ENCODE data around the gene NUSAP1. TPM values are rescaled to one million over a fixed set of nuclear protein-coding genes. Genes with fewer than 3 reads are reported as not detected.
"Not testable (repeated sequence)": the region's sequence is repeated elsewhere in the genome, so short reads cannot be mapped to it uniquely, and the experiment has no call there.

Gene NUSAP1
- total and polyA plus RNA-seq, 7 donors = 0.16 to 34.7 (median 5.4) TPM

- no peaks in the 10 kb centered on the region for H3K9me3 ChIP-seq
- H3K4me3 ChIP-seq = no peak overlapping the region
- intact Hi-C loops (cut with DNase I) = no loop called here
- H3K4me1 ChIP-seq = peaks cover 0 to 5% (median 2%) of the 10 kb centered on the region in 4 donors
- H3K36me3 ChIP-seq = no peaks in the 10 kb centered on the region
- no peaks in the 10 kb centered on the region for H3K27me3 ChIP-seq
- DNase-seq = no peak
- 92% methylated on average over 10 of the region's 10 CpGs for WGBS, 2 donors
- TF ChIP-seq CTCF (IDR thresholded peaks at IDR 0.05) (no peak), EP300 (IDR thresholded peaks at IDR 0.05) (no peak), POLR2AphosphoS5 (IDR thresholded peaks at IDR 0.05) (no peak), POLR2A (IDR thresholded peaks at IDR 0.05) (no peak)
- H3K27ac ChIP-seq = no peak overlapping the region
Measured at GRCh38 chr15:41350057-41350717, 17.5 kb downstream of the NUSAP1 start.

DNA sequence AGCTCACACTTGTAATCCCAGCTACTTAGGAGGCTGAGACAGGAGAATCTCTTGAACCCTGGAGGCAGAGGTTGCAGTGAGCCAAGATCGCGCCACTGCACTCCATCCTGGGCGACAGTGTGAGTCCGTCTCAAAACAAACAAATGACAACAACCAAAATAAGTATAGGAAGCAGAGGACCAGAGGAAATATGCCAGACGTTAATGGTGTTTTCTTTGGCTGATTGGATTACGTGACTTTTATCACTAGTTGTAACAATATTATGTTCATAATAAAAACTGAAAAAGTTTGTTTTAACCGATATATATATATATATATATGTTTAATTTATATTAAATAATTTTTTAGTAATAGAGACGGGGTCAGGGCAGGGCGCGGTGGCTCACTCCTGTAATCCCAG lies 21.7 kb downstream of the NUSAP1 start:
- TF ChIP-seq EP300 (IDR thresholded peaks at IDR 0.05) (no peak), POLR2A (IDR thresholded peaks at IDR 0.05) (no peak), CTCF (IDR thresholded peaks at IDR 0.05) (no peak), POLR2AphosphoS5 (IDR thresholded peaks at IDR 0.05) (no peak)
- DNase-seq = no peak
- H3K27ac ChIP-seq = no peak overlapping the region
- no peaks in the 10 kb centered on the region for H3K36me3 ChIP-seq
- intact Hi-C loops (cut with DNase I) = no loop called here
- WGBS, 2 donors = 95 to 96% methylated on average over 10 of the region's 10 CpGs
- H3K4me3 ChIP-seq = no peak overlapping the region
- H3K27me3 ChIP-seq = no peaks in the 10 kb centered on the region
- no peaks in the 10 kb centered on the region for H3K9me3 ChIP-seq
- peaks cover 0 to 5% (median 2%) of the 10 kb centered on the region in 4 donors for H3K4me1 ChIP-seq

GRCh38 chr15:41367418-41367817 lies 34.7 kb downstream of the NUSAP1 start:
- 94 to 97% methylated on average over 3 of the region's 3 CpGs for WGBS, 2 donors
- intact Hi-C loops (cut with DNase I) = no loop called here
- H3K27ac ChIP-seq = no peak overlapping the region
- DNase-seq = no peak
- TF ChIP-seq EP300 (IDR thresholded peaks at IDR 0.05) (no peak), CTCF (IDR thresholded peaks at IDR 0.05) (no peak), POLR2A (IDR thresholded peaks at IDR 0.05) (no peak), POLR2AphosphoS5 (IDR thresholded peaks at IDR 0.05) (no peak)
- H3K4me1 ChIP-seq = no peaks in the 10 kb centered on the region
- H3K36me3 ChIP-seq = no peaks in the 10 kb centered on the region
- no peak overlapping the region for H3K4me3 ChIP-seq
- no peaks in the 10 kb centered on the region for H3K27me3 ChIP-seq
- H3K9me3 ChIP-seq = no peaks in the 10 kb centered on the region

GRCh38 chr15:41377978-41378377 lies 45.3 kb downstream of the NUSAP1 start:
- H3K36me3 ChIP-seq = no peaks in the 10 kb centered on the region
- H3K27ac ChIP-seq = no peak overlapping the region
- H3K9me3 ChIP-seq = no peaks in the 10 kb centered on the region
- WGBS, 2 donors = 96 to 97% methylated on average over 4 of the region's 4 CpGs
- intact Hi-C loops (cut with DNase I) = no loop called here
- no peak for DNase-seq
- H3K27me3 ChIP-seq = no peaks in the 10 kb centered on the region
- H3K4me3 ChIP-seq = no peak overlapping the region
- no peak for TF ChIP-seq CTCF (IDR thresholded peaks at IDR 0.05)
- TF ChIP-seq POLR2AphosphoS5 (IDR thresholded peaks at IDR 0.05) = no peak
- no peak for TF ChIP-seq EP300 (IDR thresholded peaks at IDR 0.05)
- TF ChIP-seq POLR2A (IDR thresholded peaks at IDR 0.05) = no peak
- H3K4me1 ChIP-seq = no peaks in the 10 kb centered on the region

DNA sequence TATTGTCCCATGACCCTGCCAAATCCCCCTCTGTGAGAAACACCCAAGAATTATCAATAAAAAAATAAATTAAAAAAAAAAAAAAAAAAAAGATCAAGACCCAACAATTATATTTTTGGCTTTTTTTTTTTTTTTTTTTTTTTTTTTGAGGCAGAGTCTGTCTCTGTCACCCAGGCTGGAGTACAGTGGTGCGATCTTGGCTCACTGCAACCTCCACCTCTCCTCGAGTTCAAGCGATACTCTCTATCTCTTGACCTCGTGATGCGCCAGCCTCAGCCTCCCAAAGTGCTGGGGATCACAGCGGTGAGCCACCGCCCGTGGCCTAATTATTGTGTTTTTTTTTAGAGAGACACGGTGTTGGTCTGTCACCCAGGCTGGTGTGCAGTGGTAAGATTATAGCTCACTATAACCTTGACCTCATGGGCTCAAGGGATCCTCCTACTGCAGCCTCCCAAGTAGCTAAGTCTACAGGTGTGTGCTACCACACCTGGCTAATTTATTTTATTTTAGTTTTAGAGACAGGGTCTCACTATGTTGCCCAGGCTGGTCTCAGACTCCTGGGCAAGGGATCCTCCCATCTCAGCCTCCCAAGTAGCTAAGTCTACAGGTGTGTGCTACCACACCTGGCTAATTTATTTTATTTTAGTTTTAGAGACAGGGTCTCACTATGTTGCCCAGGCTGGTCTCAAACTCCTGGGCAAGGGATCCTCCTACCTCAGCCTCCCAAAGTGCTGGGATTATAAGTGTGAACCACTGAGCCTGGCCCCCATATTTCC lies 51.5 kb downstream of the NUSAP1 start:
- intact Hi-C loops (cut with DNase I) = not testable (repeated sequence)
- 96% methylated on average over 9 of the region's 9 CpGs for WGBS, 2 donors

More for the DNA sequence above, 51.5 kb downstream of the NUSAP1 start:
- not testable (repeated sequence) for H3K9me3 ChIP-seq, H3K27ac ChIP-seq, DNase-seq, H3K4me3 ChIP-seq, H3K4me1 ChIP-seq, H3K27me3 ChIP-seq
- H3K36me3 ChIP-seq = peaks cover 0 to 34% (median 6%) of the 10 kb centered on the region in 4 donors

All from sigmoid colon (tissue), 7 donors.